GOT3 (cell line): ENCODE results near the gene C19orf38.
"Not testable (repeated sequence)": the region's sequence is repeated elsewhere in the genome, so short reads cannot be mapped to it uniquely, and the experiment has no call there.

Experiments used
- DNase-seq: peaks from one replicate; lab custom pipeline; 2025; ENCODE audit warnings: mixed read lengths; lab: John Stamatoyannopoulos, UW

C19orf38 gene

DNA sequence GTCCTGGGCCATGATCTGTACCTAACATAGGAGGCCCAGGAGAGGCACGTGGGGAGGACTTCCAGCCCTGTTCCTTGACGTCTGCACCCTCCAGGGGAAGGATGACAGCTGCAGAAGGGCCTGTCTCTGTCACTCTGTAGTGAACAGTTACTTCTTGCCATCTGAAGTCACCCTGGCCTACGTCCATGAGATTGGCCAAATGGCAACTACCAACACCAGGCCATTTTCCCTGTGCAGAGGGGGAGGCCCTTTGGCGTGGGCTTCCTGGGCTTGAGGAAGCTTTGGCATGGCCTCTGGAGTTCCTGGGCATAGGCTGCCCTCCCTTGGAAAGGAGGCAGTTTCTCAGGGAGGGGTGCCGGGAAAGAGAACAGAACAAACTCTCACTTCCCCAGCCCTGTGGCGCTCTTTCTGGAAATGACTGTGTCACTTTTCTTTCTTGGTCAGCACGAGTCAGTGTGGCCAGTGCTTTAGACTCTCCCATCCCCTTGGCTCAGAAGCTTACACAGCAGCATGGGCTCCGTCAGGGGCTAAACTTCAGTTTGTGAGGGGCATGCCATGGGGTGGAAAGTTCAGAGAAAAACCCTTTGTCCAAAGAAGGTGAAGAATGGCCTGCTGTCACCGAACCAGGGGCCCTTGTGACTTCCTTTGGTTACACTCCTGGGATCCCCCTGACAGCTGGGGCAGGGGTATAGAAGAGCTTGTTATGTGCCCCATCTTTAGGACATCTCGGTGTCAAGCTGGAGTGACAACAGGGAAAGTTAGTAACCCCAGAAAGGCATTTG lies 28.4 kb downstream of the C19orf38 start:
- no peak for DNase-seq

DNA sequence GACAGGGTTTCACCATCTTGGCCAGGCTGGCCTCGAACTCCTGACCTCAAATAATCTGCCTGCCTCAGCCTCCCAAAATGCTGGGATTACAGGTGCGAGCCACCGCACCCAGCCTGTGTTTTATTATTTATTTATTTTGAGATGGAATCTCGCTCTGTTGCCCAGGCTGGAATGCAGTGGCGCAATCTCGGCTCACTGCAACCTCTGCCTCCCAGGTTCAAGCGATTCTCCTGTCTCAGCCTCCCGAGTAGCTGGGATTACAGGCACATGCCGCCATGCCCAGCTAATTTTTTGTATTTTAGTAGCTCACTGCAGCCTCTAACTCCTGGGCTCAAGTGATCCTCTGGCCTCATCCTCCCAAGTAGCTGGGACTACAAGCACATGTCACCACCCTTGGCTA lies 29.4 kb downstream of the C19orf38 start:
- DNase-seq = not testable (repeated sequence)

- DNase-seq = no peak
Observed at GRCh38 chr19:10878253-10878652, 30.0 kb downstream of the C19orf38 start.

- DNase-seq = no peak
Observed at GRCh38 chr19:10881403-10882107, 33.3 kb downstream of the C19orf38 start.

DNA sequence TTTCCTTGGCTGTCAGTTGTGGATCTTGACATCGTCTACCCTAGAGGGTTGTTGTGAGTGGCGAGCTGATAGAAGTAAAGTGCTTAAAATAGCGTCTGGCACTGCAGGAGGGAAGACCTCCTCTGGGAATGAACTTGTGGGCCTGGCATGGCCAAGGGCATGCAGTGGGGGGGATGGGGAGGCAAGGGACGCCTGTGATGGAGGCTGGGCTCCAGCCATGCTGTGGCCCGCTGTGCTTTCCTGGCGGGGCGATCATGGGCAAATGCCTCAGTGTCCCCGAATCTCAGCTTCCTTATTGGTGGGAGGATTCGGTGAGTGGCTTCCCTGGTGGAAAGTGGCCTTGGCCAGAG lies 33.9 kb downstream of the C19orf38 start:
- DNase-seq = no peak

DNA sequence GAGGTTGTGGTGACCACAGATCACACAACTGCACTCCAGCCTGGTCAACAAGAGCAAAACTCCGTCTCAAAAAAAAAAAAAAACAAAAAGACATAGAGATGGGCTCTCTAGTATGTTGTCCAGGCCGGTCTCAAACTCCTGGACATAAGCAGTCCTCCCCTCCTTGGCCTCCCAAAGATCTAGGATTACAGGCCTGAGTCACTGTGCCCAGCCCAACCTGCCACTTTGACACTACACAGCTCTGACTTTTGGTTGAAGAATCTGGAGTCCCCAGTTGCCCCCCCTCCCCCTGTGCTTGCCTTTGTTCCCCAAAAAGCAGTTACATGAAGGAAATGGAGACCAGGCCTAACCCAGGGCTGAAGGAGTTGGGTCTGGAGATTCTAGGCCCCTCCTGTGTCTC lies 36.1 kb downstream of the C19orf38 start:
- DNase-seq = no peak

GRCh38 chr19:10885201-10886169 lies 37.3 kb downstream of the C19orf38 start:
- no peak for DNase-seq

- no peak for DNase-seq
Observed at GRCh38 chr19:10887616-10888367, 39.6 kb downstream of the C19orf38 start.

DNA sequence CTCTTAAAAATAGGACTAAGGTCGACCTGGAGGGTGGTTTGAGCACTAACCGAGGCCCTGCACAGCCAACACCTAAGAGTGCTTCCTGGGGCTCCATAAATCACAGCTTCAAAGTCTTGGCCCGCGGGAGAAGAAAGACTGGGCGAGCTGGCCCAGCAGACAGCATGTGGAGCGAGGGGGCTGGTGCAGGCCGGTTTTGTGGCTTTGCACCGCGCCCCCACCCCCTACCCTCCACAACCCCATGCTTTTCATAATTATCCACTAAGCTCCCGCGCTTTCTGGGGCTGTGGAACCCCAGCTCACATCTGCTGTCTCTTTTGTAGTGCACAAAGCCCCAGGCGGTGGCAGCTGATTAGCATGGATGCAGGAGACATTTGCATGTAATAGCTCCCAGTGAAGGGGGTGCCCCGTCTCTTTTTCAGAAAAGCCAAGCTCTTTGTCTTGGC lies 40.2 kb downstream of the C19orf38 start:
- DNase-seq = no peak

DNA sequence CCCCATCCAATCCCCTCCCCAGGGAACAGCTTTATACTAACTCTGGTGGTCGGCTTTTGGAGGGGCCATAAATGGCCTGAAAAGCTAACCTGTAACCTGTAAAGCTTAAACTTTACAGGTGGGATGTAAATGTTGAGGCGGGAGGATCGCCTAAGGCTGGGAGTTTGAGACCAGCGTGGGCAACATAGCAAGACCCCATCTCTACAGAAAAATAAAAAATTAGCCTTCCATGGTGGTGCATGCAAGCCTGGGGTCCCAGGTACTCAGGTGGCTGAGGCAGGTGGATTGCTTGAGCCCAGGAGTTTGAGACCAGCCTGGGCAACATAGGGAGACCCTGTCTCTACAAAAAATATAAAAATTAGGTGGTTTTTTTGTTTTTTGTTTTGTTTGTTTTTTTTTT lies 41.7 kb downstream of the C19orf38 start:
- DNase-seq = no peak

- DNase-seq = no peak
Observed at GRCh38 chr19:10891405-10892086, 43.3 kb downstream of the C19orf38 start.

GRCh38 chr19:10892256-10892655 lies 44.0 kb downstream of the C19orf38 start:
- DNase-seq = no peak

GRCh38 chr19:10894911-10895213 lies 46.6 kb downstream of the C19orf38 start:
- no peak for DNase-seq

DNA sequence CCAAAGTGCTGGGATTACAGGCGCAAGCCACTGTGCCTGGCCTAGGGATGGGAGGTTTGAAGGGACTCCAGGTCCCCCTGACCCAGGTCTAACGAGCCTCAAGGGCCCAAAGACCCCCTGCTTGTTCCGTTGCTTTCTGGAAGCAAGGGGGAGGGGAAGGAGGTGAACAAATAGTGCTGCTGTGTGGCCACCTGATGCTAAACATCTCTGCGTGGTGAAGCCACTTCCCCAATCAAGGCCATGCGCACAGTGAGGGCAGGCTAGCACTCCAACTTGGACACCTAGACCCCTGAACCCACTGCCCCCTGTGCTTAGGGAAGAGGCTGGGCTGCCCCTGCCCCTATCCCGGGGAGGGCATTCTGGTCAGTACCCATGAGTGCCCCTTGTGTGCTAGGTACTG lies 47.1 kb downstream of the C19orf38 start:
- DNase-seq = no peak

- DNase-seq = no peak
Observed at GRCh38 chr19:10895920-10896319, 47.7 kb downstream of the C19orf38 start.

DNA sequence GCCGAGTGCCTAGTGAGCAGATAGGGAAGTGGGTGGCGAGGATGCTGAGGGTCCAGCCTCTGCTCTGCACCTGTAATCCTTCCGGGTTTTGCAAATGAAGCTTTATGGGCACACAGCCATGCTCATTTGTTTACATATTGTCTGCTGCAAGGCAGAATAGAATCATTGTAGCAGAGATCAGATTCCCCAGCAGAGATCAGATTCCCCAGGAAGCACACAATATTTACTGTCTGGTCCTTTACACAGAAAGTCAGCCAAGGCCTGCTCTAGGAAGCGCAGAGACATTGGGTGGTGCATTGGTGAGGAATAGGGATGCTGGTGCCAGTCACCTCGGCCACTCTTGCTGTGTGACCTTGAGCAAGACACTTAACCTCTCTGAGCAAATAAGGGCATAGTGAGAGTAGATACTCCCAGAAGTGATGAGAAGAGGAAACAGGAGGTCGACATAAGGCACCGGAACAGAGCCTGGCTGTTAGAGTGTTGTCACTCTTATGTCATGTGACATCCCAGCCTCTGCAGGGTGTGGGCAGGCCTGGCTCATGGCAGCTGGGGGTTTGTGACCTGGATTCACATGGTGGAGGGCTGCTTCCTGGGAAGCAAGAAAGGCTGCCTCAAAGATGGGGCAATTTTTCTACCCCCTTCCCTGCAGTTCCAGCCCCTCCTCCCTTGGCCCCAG lies 48.8 kb downstream of the C19orf38 start:
- no peak for DNase-seq

DNA sequence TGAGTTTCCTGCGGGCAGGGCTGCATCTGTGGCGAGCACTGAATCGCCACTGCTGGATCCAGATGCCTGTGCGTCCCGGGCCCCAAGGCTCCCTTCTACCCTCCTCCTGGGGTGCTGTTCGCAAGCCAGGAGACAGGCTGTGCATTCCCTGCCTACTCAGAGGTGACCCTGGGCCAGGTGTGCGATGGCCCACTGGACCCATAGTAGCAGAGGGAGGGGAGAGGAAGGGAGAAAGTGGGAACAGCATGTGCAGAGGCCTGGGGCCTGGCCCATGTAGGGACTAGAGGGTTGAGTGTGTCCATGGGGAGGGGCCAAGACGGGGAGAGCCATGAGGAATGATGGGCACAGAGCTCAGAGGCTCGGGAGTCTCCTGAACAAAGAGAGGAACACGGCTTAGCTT lies 50.4 kb downstream of the C19orf38 start:
- no peak for DNase-seq

DNA sequence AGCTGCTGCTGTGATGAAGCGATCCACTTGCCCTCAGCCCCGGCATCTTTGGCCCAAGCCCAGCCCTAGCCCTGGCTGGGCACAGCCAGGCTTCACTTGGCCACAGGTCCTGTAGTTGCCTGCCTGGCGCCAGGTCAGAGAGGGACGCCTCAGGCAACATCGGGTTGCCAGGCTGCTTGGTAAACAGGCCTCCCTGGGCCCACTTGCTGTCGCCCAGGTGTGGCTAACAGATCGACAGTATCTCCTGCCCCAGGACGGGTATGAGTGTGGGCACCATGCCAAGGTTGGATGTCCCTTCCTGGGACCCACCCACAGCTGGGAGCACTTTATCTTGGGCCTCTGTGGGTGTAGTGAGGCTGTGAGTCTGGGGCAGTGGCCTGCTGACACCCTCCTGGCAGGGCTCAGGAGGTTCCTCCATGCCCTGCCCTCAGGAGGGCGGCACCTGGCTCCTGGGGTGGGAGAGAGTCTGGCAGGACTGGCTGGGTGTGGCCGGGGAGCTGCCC lies 51.0 kb downstream of the C19orf38 start:
- no peak for DNase-seq

DNA sequence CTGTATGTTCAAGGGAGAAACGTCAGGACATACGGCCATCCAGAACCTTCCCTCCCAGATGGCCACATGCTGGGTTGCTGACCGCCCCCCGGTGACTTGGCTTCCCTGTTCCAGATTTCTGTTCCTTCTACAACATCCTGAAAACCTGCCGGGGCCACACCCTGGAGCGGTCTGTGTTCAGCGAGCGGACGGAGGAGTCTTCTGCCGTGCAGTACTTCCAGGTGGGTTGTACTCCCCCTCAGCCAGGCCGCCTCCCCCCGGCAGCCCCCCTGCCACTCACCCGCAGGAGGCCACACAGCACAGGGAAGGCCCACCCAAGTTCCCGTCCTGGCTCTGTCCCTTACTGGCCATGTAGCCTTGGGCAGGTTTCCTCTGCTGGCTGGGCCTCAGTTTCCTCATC lies 59.7 kb downstream of the C19orf38 start:
- no peak for DNase-seq

DNA sequence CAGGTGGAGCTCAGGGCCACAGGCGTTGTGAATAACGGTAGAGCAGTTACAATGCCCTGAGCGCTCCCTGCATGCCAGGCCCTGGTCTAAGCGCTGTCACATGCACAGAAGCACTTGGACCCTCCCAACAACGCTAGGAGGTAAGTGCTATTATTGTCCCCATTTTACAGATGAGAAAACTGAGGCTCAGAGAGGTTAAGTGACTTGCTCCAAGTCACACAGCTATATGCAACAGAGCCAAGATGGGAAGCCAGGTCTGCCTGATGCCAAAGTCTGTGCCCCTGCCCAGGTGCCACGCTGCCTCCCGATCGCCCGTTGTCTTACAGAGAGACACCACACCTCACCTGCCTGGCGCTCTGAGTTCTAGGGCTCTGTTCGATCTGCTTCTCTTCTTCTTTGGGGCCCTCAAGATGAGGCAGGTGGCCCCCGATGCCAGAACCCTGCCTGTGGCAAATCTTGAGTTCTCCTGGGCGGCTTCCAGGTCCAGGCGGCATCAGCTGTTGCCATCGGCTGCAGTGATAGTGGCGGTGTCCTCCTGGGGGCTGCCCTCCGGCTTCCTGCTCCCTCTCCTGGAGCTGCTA lies 60.3 kb downstream of the C19orf38 start:
- DNase-seq = no peak
